ENCODE measurements around the gene PDE3A.
"Not testable (repeated sequence)": the region's sequence is repeated elsewhere in the genome, so short reads cannot be mapped to it uniquely, and the experiment has no call there.

PDE3A gene

DNA sequence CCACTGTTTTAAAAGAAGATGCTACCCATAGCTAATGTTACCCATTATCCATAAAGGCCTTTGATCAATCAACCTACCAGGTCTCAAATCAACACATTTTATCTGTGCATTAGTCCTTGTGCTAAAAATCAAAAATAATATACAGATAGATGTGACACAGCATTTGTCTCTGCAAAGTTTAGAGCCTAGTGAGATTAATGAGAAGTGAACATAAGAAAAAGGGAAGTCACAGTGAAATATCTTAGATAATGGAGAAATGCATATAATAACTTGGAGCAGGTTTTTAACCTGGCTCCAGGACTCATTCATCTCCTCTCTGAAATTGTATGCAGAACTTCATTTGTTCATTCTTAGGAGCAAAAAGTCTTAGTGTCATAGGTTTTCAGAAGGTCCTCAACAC lies 7.2 kb downstream of the PDE3A start:
- no peak for DNase-seq

- no peak for DNase-seq
Measured at GRCh38 chr12:20376984-20377383, 8.6 kb downstream of the PDE3A start.

- DNase-seq, result no peak
Measured at GRCh38 chr12:20377750-20378149, 9.4 kb downstream of the PDE3A start.

DNA sequence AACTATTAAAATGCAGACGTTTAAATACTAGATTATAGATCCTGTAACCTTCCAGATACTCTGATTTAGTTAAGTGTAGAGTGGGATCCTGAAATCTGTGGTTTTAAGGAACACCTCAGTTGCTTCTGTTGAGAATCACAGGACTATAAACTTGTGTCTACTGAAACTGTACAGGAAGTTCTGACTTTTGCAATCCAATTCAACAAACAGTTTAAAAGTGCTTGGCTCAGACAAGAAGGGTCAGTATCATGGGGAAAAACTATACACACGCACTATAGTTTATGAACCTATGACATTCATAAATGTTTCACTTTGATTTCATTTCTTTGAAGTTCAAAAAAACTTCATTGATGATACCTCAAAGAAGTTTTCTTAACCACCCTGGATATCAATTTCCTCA lies 13.8 kb downstream of the PDE3A start:
- DNase-seq, result no peak

GRCh38 chr12:20383612-20384011 lies 15.3 kb downstream of the PDE3A start:
- DNase-seq, result no peak

GRCh38 chr12:20384836-20385235 lies 16.5 kb downstream of the PDE3A start:
- not testable (repeated sequence) for DNase-seq

GRCh38 chr12:20390846-20391245 lies 22.5 kb downstream of the PDE3A start:
- DNase-seq, result no peak

DNA sequence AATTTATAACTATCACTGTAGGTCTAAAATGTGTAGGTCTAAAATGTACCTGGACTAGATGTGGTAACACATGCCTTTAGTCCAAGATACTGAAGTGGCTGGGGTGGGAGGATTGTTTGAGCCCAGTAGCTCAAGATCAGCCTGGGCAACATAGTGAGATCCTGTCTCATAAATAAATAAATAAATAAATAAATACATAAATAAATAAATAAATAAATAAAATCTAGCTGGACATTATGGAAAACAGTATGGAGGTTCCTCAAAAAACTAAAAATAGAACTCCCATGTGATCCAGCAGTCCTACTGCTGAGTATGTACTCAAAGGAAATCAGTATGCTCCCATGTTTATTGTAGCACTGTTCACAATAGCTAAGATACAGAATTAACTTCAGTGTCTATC lies 24.0 kb downstream of the PDE3A start:
- no peak for DNase-seq

DNA sequence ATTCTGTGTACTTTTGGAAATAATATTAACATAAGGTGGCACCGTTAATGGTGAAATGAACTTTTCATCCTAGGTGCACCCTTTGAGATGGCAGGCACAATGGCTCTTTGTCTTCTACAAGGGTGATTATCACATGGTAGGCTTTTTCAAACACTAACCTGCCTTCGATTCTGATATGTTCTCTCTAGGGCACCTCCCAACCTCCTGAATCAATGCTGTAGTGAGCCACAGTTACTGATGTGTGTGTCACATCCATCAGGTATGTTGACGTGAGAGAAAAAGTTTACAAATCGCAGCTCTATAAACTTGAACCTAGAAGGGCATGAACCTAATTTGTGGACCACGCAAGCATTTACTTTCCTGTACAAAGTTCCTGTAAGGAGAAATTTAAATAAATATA lies 25.4 kb downstream of the PDE3A start:
- DNase-seq, result no peak

GRCh38 chr12:20395791-20396550 lies 27.6 kb downstream of the PDE3A start:
- DNase-seq, result no peak

- DNase-seq, result no peak
Measured at GRCh38 chr12:20398686-20399085, 30.3 kb downstream of the PDE3A start.

DNA sequence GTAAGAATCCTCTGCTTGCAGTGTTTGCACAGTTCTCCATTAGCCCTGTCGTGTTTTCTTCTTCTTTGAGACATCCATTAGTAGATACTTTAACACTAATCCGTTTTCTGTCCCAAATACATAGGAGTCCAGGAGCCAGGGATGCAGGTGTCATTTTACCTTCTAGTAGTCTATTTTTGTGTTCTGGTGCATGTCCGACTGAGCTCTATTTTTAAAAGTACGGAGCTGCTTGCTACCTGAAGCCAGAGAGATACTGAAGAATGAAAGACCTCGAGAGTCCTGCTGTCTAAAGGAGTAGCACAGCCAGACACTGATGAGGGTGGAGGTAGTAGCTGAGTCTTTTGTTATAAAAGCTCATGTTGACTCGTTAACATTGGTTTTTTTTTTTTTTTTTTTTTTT lies 31.7 kb downstream of the PDE3A start:
- DNase-seq, result no peak

DNA sequence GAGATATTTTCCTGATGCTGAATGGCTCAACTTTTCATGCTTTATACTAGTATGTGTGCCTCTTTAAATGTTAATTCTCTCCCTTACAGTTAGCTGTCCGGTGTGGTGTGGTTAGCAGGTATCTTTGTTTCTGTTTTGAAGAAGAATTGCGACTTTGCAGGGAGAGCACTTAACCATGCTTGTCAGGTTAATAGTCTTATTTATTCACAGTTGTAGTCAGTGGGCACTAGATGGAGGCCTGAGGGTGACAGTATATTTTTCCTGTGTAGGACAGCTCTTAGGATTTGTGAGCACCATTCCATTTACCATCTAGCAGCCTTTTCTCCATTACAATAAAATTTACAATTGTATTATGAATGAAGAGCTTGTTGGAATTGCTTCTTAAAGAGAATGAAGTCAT lies 34.9 kb downstream of the PDE3A start:
- no peak for DNase-seq

GRCh38 chr12:20404576-20405346 lies 36.4 kb downstream of the PDE3A start:
- no peak for DNase-seq

GRCh38 chr12:20409607-20410377 lies 41.5 kb downstream of the PDE3A start:
- no peak for DNase-seq

DNA sequence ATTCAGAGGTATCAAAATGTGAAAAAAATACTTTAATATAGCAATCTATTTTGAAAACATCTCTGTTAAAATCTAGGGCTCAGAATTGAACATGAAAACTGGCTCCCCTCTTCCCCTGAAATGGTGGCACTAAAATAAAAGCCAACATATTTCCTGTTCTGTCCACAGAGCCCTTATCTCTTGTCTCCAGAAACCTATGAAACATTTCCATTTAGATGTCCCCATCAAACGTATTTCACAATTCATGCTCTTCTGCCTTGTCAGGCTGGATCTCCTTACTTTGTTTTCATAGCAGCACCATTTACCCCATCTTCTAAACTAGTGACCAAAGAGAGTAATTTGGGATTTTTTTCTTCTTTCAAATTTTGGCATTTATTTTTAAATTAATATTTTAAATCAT lies 42.4 kb downstream of the PDE3A start:
- no peak for DNase-seq

GRCh38 chr12:20411345-20411744 lies 43.0 kb downstream of the PDE3A start:
- no peak for DNase-seq

- no peak for DNase-seq
Measured at GRCh38 chr12:20415028-20415427, 46.7 kb downstream of the PDE3A start.

DNA sequence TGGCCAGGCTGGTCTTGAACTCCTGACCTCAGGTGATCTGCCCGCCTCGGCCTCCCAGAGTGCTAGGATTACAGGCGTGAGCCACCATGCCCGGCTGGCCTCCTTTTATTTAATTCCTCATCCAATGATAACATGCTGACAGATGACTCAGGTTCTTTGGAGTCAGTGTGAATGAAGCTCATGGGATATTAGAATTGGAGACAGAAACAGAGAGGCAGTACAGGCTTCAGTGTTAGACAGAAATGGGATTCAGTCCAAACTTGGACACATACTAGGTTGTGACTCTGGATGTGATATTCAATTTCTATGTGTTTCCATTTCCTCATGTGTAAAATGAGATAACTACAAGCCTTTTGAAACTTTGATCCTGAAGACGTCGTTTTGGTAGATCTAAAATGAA lies 47.3 kb downstream of the PDE3A start:
- no peak for DNase-seq

DNA sequence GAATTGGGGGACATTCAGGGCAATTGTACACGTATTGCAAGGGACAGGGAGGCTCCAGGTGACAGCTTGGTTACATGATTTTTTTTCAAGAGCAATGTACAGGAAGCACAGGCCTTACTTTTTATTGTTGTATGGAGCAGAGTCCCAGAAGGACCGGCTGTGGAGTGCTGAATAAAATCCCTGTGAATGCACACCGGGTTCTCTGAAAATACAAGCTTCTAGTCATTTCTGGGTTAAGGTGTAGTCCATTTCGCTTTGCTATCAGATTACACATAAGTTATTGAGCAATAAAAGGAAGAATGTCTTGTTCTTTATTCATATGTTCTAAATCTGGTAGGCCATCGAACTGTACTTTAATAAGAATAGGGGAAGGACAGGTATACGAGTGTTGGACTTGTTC lies 52.2 kb downstream of the PDE3A start:
- no peak for DNase-seq

GRCh38 chr12:20421421-20421820 lies 53.1 kb downstream of the PDE3A start:
- DNase-seq, result no peak

- no peak for DNase-seq
Measured at GRCh38 chr12:20423557-20423956, 55.2 kb downstream of the PDE3A start.

- DNase-seq, result no peak
Measured at GRCh38 chr12:20424841-20425240, 56.5 kb downstream of the PDE3A start.

- no peak for DNase-seq
Measured at GRCh38 chr12:20426191-20426590, 57.9 kb downstream of the PDE3A start.

Measured in NCI-H226 (cell line).